ENCODE measurements around the gene ANO1.

ANO1 gene

DNA sequence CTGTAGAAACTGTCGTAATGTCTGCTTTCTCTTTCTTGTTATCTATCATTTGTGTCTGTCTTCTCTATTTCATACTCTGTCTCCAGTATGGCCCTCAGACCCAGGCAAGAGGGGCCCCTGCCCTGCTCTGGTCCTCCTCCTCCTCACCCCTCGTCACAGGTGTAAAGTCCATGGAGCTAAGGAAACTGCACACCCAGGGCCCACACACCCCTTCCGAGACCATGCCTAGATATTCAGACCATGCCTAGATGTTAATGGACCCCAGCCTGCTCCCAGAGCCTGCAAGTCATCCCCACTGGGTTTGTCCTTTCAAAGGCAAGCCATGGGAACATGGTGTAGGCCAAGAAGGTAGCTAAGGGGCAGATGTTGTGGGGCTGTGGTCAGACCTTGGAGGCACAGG lies 24.1 kb upstream of the ANO1 start:
- DNase-seq: no peak

DNA sequence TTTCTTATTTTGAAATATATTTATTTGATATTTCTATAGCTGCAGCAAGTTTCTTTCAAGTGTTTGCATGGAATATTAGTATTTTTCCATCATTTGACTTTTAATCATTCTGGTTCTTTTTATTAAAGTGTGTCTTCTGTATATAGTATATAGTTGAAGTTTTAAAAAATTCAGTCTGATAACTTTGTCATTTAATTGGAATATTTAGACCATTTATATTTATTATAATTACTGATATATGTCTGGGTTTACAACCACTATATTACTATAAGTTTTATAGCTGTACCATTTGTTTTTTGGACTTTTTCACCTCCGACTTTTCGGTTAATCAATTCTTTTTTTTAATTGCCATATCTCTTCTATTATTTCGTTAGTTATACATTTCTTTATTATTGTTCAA lies 22.7 kb upstream of the ANO1 start:
- DNase-seq: no peak

DNA sequence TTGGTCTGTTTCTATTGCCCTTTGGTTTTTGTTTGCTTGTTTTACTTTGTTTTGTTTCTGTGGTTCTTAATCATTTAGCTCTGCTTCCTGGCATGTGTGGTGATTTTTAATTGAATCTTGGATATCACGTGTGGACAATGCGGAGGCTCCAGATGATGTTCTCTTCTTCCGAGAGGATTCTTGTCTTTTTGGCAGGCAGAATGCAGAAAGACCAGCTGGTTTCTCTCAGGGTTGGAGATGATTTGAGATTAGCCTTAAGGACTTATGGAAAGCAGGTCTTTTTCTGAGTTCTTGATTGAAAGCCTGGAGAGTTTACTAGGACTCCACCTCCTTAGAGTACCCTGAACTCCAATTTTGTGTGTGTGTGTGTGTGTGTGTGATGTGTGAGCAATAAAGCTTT lies 21.0 kb upstream of the ANO1 start:
- no peak for DNase-seq

DNA sequence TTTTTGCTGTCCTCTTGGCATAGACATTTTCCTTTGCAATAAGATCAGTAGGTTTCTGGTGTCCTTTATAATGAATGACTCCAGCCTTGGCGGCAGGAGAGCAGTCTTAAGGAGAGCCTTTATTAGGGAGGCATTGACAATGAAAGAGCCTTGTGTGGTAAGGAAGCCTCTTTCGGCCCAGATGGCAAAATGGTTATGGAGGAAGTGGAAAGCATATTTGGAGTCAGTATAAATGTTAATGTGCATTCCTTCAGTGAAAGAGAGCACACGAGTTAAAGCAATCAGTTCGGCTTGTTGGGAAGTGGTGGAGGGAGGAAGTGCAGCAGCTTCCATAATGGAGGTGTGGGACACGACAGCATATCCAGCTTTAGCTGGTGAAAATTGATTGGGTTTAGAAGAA lies 18.1 kb upstream of the ANO1 start:
- DNase-seq: no peak

GRCh38 chr11:70060611-70061293 lies 17.4 kb upstream of the ANO1 start:
- no peak for DNase-seq

GRCh38 chr11:70061734-70062133 lies 16.4 kb upstream of the ANO1 start:
- DNase-seq: no peak

GRCh38 chr11:70063121-70063520 lies 15.0 kb upstream of the ANO1 start:
- DNase-seq: no peak

- no peak for DNase-seq
These were observed 14.6 kb upstream of the ANO1 start for GRCh38 chr11:70063555-70063954.

DNA sequence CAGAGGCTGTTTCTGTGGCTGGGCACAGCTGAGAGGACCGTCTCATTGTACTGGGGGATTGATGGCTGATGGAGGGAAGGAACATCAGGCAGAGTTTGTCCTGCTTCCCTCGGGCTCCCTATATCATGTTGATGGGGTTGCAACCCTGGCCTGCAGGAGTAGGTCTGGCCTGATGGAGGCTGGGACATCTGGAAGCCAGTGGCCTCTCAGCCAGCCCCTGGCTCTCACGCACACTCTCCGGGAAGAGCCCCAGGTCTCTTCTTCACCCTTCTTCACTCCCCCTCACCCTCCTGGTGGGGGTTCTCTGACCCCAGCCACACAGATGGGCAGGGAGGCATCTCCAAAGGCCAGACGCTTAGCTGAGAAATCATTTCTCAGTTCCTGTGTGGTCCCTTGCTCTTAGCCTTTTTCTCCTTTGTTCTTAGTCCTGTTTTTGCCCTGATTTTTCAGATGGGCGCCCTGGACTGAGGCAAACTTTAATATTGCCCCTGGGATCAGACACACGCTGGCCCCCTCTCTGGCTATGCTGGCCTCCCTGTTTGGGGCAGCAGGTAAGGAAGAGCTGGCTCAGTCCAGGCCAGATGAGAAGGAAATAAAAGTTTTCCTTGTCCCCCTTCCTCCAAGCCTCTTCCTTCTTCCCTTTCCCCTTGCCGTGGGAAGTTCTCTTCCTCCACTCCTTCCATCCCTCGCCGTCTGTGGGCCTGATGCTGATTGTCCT lies 13.9 kb upstream of the ANO1 start:
- no peak for DNase-seq

- DNase-seq: no peak
These were observed 13.3 kb upstream of the ANO1 start for GRCh38 chr11:70064726-70065317.

- no peak for DNase-seq
These were observed 12.6 kb upstream of the ANO1 start for GRCh38 chr11:70065318-70066135.

DNA sequence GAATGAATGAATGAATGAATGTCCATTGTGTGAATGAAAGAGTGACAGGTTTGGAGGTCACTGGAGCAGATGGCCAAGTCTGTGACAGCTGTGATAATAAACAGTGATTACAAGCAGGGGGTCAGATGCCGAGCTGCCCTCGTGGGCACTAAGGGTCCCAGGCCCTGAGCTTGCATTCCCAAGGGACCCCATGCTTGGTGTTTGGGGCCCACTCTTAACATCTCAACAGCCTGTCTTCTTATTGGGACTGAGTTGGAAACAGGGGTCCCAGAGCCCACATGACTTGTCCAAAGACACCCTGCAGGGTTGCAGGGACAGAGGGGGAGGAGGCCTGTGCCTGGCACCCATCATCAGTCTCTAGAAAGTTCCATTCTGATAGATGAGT lies 12.0 kb upstream of the ANO1 start:
- no peak for DNase-seq

DNA sequence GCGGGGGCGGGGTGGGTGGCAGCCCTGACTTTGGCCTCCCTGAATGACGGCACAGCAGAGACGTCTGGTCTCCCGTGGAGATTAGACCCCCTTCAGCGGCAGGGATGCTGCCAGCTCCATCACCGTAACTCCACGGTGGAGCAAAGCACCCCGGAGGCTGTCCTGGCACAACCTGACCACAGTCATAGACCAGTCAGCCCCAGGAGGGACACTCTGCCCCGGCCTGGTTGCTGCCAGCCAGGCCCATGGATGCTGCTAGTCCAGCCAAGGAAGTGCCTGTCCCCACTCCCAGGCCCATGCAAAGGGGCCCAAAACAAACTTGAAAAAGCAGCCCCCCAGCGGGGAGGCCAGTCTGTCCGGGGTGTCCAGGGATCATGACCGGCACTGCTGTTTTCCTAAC lies 11.5 kb upstream of the ANO1 start:
- DNase-seq: no peak

GRCh38 chr11:70067036-70067435 lies 11.1 kb upstream of the ANO1 start:
- DNase-seq: no peak

GRCh38 chr11:70067591-70068341 lies 10.4 kb upstream of the ANO1 start:
- no peak for DNase-seq

DNA sequence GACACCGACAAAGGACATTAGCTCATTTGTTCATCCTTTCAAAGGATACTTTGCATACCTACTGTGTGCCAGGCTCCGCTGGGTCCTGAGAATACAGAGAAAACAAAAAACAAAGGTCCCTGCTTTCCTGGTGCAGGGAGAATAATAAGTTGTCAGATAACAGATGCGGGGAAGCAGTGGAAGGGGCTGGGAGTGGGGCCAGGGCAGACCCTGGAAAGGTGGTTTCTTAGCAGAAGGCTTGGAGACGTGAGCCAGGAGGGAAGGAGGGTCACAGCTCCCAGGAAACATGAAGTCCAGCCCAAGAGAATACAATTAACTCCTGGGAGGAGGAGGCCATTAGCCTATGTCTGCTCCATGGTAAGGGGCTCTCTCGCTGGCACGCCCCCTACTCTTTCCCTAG lies 9.8 kb upstream of the ANO1 start:
- DNase-seq: no peak

DNA sequence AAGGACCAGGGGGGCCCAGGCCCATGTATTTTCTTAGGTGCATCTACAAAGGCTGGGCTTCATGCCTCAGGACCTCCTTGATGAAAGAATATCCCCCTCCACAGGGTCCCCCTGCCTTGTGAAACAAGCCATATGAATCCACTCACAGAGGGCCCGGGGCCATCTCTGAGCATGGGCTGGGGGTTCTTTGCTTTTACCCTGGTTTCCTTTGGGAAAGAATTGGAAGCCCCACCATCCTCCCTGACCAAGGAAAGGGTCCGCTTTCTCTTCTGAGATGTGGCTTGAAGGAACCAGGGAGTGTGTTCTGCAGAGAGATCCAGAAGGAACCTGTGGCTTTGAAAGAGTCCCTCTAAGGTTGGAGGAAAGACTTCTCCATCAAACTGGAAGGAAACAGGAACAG lies 9.2 kb upstream of the ANO1 start:
- DNase-seq: no peak

DNA sequence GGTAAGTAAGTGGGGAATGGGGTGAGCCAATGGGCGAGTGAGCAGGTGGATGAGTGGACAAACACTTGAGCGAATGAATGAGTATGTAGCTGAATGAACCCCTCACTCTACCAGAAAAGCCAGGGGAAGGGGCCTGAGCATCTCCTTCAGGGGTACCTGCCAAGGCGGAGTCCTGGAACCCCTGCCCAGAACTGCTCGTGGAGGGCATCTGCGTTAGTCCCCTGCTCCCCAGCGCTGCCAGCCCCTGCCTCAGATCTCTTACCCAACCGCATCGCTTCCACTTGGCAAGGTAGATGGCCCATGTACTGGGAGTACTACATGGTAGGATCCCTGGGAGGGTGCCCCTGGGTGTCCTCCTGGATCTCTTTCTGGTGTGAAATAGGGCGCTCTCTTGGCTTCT lies 7.4 kb upstream of the ANO1 start:
- DNase-seq: no peak

DNA sequence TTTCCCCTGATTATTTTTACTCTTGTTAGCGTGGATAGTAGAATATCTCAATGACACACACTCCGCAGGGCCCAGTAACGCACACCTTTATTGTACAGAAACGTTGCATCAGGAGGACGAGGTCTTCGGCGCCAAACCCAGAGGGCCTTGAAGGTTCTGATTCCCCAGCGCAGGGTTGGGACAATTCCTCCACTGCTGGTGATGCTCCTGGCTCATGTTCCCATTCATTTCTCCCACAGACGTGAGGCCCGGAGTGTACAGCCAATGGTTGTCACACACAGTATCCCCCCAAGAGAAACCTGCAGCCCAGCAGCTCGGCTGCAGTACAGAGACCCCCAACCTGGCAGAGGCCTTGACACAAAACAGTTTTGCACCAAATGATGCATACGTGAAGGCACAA lies 6.1 kb upstream of the ANO1 start:
- DNase-seq: no peak

GRCh38 chr11:70072461-70072860 lies 5.7 kb upstream of the ANO1 start:
- DNase-seq: no peak

DNA sequence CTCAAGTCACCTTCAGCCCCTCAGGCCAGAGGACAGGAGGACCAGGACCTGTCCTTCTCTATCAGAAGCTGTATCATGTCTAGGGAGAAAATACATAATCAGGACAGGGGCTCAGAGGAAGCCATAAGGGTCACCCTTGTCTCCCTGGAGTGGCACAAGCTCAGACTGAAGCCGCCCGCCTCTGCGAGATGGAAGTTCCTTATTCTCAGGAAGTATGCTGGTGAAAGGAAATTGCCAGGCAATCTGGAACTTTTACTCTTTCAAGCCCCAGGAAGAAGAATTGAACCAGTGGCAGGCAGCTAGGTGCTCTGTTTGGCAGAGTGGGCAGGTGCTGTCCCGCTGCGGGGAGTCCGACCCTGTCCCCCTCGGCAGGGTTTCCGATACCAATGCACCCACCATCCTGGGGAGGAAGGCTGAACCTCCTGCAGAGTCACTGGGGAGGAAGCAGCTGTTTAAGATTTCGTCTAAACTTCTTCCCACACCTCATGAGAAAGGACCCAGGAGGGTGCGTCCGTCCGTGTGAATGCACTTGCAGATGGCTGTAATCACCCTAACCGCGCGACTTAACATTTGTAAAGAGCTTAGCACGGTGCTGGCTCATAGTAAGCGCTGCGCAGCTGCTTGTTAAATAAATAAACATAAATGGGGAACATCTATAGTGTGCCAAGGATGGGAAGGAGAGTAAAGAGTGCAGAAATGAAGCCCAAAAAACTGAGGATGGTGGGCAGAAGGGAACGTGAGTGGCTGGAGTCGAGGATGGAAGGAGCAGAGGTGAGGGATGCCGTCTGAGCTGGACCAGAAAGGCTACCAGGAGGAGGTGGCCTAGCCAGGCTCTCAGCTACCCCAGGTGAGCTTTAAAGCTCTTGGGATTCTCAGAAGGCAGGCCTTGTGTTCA lies 5.0 kb upstream of the ANO1 start:
- DNase-seq: no peak

- DNase-seq: no peak
These were observed 4.2 kb upstream of the ANO1 start for GRCh38 chr11:70073871-70074371.
